Peyer's patch (tissue), 4 donors: Measurements from ENCODE around the gene PPP2R2D.

ENCODE experiments used
- CTCF ChIP-seq, 6 experiments: fragments of 450-650 bp in 4 of 6; fragments of 200-600 bp in 2 of 6; sonication (generic) in 1 of 6; IDR thresholded peaks; one replicate each; pipeline ENCODE4 v1.5.1; 2017 to 2019; ENCODE audit warnings: antibody characterized with exemption in 6 of 6, mild to moderate bottlenecking in 3 of 6, moderate library complexity in 1 of 6
- POLR2A ChIP-seq, 2 donors: fragments of 450-650 bp; IDR thresholded peaks; one replicate each; pipeline ENCODE4 v1.5.1; 2017; ENCODE audit warnings: antibody characterized with exemption in 2 of 2, mild to moderate bottlenecking in 2 of 2, moderate library complexity in 2 of 2

- TF ChIP-seq CTCF (IDR thresholded peaks at IDR 0.05) (no peak), POLR2A (IDR thresholded peaks at IDR 0.05) (no peak)
Measured at GRCh38 chr10:131905603-131906268, 4.9 kb downstream of the PPP2R2D start.
